Measurements from ENCODE around the gene TNN.

DNA sequence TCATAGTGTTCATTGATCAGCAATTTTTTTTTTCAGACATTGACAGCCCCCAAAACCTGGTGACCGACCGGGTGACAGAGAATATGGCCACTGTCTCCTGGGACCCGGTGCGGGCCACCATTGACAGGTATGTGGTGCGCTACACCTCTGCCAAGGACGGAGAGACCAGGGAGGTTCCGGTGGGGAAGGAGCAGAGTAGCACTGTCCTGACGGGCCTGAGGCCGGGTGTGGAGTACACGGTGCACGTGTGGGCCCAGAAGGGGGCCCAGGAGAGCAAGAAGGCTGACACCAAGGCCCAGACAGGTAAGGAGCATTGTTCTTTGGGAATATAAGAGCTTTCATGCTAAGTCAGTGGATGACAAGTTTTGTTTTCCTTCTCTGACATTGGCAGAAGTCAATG is 49.3 kb downstream of the TNN start:
- TF ChIP-seq, protein P1, sequence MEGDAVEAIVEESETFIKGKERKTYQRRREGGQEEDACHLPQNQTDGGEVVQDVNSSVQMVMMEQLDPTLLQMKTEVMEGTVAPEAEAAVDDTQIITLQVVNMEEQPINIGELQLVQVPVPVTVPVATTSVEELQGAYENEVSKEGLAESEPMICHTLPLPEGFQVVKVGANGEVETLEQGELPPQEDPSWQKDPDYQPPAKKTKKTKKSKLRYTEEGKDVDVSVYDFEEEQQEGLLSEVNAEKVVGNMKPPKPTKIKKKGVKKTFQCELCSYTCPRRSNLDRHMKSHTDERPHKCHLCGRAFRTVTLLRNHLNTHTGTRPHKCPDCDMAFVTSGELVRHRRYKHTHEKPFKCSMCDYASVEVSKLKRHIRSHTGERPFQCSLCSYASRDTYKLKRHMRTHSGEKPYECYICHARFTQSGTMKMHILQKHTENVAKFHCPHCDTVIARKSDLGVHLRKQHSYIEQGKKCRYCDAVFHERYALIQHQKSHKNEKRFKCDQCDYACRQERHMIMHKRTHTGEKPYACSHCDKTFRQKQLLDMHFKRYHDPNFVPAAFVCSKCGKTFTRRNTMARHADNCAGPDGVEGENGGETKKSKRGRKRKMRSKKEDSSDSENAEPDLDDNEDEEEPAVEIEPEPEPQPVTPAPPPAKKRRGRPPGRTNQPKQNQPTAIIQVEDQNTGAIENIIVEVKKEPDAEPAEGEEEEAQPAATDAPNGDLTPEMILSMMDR (conservative IDR thresholded peaks at IDR 0.05 in 1 of 2, IDR thresholded peaks at IDR 0.05 in 1 of 2; ENCODE audit: low read depth in 1 of 2, low read length in 2 of 2), result no peak
- TF ChIP-seq EZH2 (IDR thresholded peaks at IDR 0.05; ENCODE audit: low read length, missing control alignments), result no peak
